A673 (cell line): ENCODE data around the gene PIK3C2B.

Experiments
- CTCF ChIP-seq: fragments of 300-800, 200-600 bp; sonication (generic); conservative IDR thresholded peaks from 2 replicates; pipeline ENCODE4 v1.5.1; 2017; ENCODE audit warnings: low read depth, mild to moderate bottlenecking, antibody characterized with exemption, low read length, moderate library complexity, mixed read lengths
- EZH2 ChIP-seq: fragments of 200-600 bp; sonication (generic); IDR thresholded peaks from 2 replicates; pipeline ENCODE4 v1.6.1; 2017; ENCODE audit warnings: borderline replicate concordance, low read depth, mild to moderate bottlenecking, mixed read lengths, antibody characterized with exemption, low read length; ENCODE audit not compliant: poor library complexity, severe bottlenecking

- TF ChIP-seq CTCF (no peak), EZH2 (no peak)
These were observed 44.8 kb downstream of the PIK3C2B start for GRCh38 chr1:204449678-204450280.
